A673 (cell line): ENCODE measurements around the gene KCNJ4. TPM values are rescaled to one million over a fixed set of nuclear protein-coding genes. Genes with fewer than 3 reads are reported as not detected.

Source experiments
- BruUV-seq: library from RNA; stranded (reverse); fragments of 400-500 nt; replicated peaks from 2 replicates; lab custom pipeline; 2021; lab: Mats Ljungman, UMichigan
- CTCF ChIA-PET: fragments of 300-600 bp; sonication (Branson Sonifier 250); formaldehyde crosslinking; loops from one replicate; lab custom pipeline; 2022; ENCODE audit warnings: antibody characterized with exemption; lab: Charles Lee
- POLR2A ChIA-PET: fragments of 300-600 bp; sonication (Branson Sonifier 250); formaldehyde crosslinking; loops from one replicate; lab custom pipeline; 2022; ENCODE audit warnings: antibody characterized with exemption; ENCODE audit not compliant: low non-redundant PET; lab: Charles Lee
- DNase-seq: peaks from one replicate; pipeline ENCODE4 v3.0.0-alpha.2; 2015; ENCODE audit warnings: low spot score
- H3K27ac ChIP-seq: fragments of 200-600 bp; sonication (generic); 2 replicates; pipeline ENCODE4 v1.5.1; 2016; ENCODE audit warnings: mixed run types, low read depth, mild to moderate bottlenecking, mixed read lengths, antibody characterized with exemption, low read length; ENCODE audit not compliant: poor library complexity, severe bottlenecking
- H3K27me3 ChIP-seq: fragments of 200-600 bp; sonication (generic); replicated peaks from 2 replicates; pipeline ENCODE4 v1.6.1; 2017; ENCODE audit warnings: mixed run types, low read depth, mild to moderate bottlenecking, mixed read lengths, antibody characterized with exemption, low read length; ENCODE audit not compliant: insufficient read depth, poor library complexity
- H3K36me3 ChIP-seq: fragments of 200-600 bp; sonication (generic); 2 replicates; pipeline ENCODE4 v1.6.1; 2016; ENCODE audit warnings: mixed run types, mild to moderate bottlenecking, mixed read lengths, antibody characterized with exemption, low read length; ENCODE audit not compliant: insufficient read depth, poor library complexity, severe bottlenecking
- H3K4me1 ChIP-seq: fragments of 200-600 bp; sonication (generic); 2 replicates; pipeline ENCODE4 v1.6.1; 2017; ENCODE audit warnings: mixed run types, mild to moderate bottlenecking, mixed read lengths, antibody characterized with exemption, low read length; ENCODE audit not compliant: insufficient read depth, poor library complexity, severe bottlenecking
- H3K4me3 ChIP-seq: fragments of 200-600 bp; sonication (generic); 2 replicates; pipeline ENCODE4 v1.5.1; 2016; ENCODE audit warnings: low read depth, mixed run types, mild to moderate bottlenecking, mixed read lengths, low read length; ENCODE audit not compliant: poor library complexity, severe bottlenecking
- H3K9me3 ChIP-seq: fragments of 200-600 bp; sonication (generic); 2 replicates; pipeline ENCODE4 v1.6.1; 2016; ENCODE audit warnings: mixed run types, low read depth, mild to moderate bottlenecking, mixed read lengths, antibody characterized with exemption, low read length; ENCODE audit not compliant: poor library complexity, severe bottlenecking
- EZH2 ChIP-seq: fragments of 200-600 bp; sonication (generic); IDR thresholded peaks from 2 replicates; pipeline ENCODE4 v1.6.1; 2017; ENCODE audit warnings: borderline replicate concordance, low read depth, mild to moderate bottlenecking, mixed read lengths, antibody characterized with exemption, low read length; ENCODE audit not compliant: poor library complexity, severe bottlenecking
- intact Hi-C: fragments of 100-400 bp; cut with micrococcal nuclease; formaldehyde crosslinking; loops from one replicate; pipeline ENCODE4 v1.10.0; 2022; ENCODE audit not compliant: unreplicated experiment
- total RNA-seq: library from RNA; stranded (reverse); gene quantifications from 2 replicates; pipeline ENCODE4 v1.2.3, GENCODE V29; 2021
- TF ChIP-seq, protein P1 (sequence below): fragments of 300-800, 200-600 bp; sonication (generic); conservative IDR thresholded peaks from 2 replicates; pipeline ENCODE4 v1.5.1; 2017; ENCODE audit warnings: low read depth, mild to moderate bottlenecking, antibody characterized with exemption, low read length, moderate library complexity, mixed read lengths

The KCNJ4 gene
- total RNA-seq, 1 experiment from 2014 or later = 1.0 TPM

DNA sequence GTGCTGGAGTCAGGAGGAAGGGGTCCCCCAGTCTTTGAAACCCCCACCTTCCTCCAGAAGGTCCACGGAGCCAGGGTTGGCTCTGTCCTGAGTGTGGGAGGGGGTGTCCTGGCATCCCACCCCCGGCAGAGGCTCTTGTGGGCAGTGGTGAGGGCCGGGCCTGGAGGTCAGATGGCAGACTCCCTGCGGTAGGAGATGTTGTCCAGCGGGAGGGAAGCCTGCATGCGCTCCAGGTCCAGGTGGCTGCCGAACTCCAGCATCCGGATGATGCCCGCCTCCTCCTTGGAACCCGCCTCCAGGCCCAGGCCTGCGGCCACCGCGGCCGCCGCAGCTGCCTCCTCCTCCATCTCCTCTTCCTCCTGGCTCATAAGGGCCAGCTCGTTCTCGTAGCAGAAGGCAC is 28.4 kb downstream of the KCNJ4 start:
- no peaks in the 10 kb centered on the region for H3K9me3 ChIP-seq
- no peak for DNase-seq
- no peaks in the 10 kb centered on the region for H3K36me3 ChIP-seq
- H3K4me1 ChIP-seq = no peaks in the 10 kb centered on the region
- no peak overlapping the region for H3K27ac ChIP-seq
- ChIA-PET POLR2A (no interaction called here), CTCF (no interaction called here)
- TF ChIP-seq, protein P1, sequence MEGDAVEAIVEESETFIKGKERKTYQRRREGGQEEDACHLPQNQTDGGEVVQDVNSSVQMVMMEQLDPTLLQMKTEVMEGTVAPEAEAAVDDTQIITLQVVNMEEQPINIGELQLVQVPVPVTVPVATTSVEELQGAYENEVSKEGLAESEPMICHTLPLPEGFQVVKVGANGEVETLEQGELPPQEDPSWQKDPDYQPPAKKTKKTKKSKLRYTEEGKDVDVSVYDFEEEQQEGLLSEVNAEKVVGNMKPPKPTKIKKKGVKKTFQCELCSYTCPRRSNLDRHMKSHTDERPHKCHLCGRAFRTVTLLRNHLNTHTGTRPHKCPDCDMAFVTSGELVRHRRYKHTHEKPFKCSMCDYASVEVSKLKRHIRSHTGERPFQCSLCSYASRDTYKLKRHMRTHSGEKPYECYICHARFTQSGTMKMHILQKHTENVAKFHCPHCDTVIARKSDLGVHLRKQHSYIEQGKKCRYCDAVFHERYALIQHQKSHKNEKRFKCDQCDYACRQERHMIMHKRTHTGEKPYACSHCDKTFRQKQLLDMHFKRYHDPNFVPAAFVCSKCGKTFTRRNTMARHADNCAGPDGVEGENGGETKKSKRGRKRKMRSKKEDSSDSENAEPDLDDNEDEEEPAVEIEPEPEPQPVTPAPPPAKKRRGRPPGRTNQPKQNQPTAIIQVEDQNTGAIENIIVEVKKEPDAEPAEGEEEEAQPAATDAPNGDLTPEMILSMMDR = no peak
- no peak for TF ChIP-seq EZH2
- intact Hi-C loops = no loop called here
- no peak overlapping the region for H3K4me3 ChIP-seq
- no TSS peak for BruUV-seq
- H3K27me3 ChIP-seq = no peaks in the 10 kb centered on the region

DNA sequence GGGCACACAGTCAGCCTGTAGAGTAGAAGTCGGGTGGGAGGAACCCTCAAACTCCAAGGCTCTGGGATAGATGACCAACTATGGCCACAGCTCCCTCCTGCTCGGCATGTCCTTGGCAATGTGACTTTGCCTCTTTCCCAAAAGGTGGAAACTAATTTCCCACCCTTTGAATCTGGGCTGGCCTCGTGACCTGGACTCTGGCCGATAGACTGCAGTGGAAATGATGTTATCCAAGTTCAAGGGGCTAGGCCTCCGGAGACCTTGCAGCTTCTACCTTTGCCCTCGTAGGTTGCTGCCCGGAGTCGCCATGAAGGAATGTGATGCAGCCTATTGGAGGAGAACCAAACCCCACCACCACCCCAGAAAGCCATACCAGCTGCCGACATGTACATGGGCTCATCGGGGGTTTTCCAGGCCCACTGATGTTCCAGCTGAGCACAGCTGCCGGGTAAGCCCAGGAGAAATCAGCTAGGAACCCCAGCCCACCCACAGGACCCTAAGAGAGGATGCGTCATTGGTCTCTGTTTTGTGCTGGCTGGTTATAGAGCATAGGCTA is 30.4 kb downstream of the KCNJ4 start:
- no TSS peak for BruUV-seq

DNA sequence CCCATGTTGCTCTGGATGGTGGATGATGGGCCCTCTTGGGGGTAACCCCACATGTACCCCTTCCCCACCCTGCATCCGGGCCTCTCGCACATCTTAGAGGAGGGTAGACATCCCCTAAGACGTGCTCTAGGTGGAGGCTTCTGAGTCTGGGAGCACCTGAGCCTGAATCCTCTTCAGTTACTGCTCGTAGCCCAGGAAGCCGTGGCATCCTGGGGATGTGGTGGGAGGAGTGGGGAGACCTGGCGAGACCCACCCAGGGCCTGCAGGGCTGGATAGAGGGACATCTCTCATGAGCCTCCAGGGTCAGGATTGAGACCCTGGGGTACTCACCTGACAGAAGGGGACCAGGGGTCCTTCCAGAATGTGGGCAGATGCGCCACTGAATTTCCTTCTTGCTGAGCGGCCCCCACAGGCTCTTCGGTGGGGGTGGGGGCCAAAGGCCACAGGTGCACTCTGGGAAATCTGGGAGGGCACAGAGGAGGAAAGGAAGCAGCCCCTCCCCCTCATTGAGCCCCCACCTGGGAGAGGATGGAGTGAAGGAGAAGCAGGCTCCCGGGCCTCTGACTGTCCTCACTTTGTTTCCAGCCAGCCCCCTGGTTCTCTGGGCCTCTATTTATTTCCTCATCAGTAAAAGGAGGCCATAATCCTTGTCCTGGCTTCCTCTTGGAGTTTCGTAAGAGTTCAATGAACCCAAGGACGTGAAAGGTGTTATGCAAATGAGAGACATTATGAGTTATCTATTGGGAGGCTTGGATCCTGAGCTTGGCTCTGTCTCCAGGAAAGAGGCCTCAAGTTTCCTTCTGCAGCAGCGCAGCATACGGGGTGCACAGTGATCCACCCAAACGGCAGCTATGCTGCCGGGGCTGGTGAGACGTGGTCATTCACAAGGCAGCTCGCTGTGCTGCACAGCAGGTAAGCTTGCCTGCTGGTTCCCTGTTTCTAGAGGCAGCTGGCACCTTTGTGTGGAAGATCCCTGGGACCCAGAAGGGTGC is 31.2 kb downstream of the KCNJ4 start:
- H3K4me3 ChIP-seq = no peak overlapping the region
- CTCF ChIA-PET = no interaction called here
- H3K9me3 ChIP-seq = no peaks in the 10 kb centered on the region
- H3K27me3 ChIP-seq = no peaks in the 10 kb centered on the region
- H3K4me1 ChIP-seq = no peaks in the 10 kb centered on the region
- H3K36me3 ChIP-seq = no peaks in the 10 kb centered on the region
- intact Hi-C loops = no loop called here
- POLR2A ChIA-PET = no interaction called here
- no peak for DNase-seq
- TF ChIP-seq EZH2 = no peak
- TF ChIP-seq, protein P1 = no peak
- H3K27ac ChIP-seq = no peak overlapping the region
- no TSS peak for BruUV-seq

More for the DNA sequence above, 30.4 kb downstream of the KCNJ4 start:
- Histone ChIP-seq H3K4me1 (no peaks in the 10 kb centered on the region), H3K27me3 (no peaks in the 10 kb centered on the region), H3K4me3 (no peak overlapping the region), H3K36me3 (no peaks in the 10 kb centered on the region), H3K9me3 (no peaks in the 10 kb centered on the region), H3K27ac (no peak overlapping the region)
- POLR2A ChIA-PET = no interaction called here
- CTCF ChIA-PET = no interaction called here
- intact Hi-C loops = no loop called here
- DNase-seq = no peak
- TF ChIP-seq, protein P1 = no peak
- no peak for TF ChIP-seq EZH2
